Upper lobe of left lung (tissue), 4 donors: Measurements from ENCODE around the gene TMEM184B.

ENCODE experiments used
- CTCF ChIP-seq, 6 experiments: fragments of 450-650 bp in 4 of 6; fragments of 200-600 bp in 2 of 6; sonication (generic) in 2 of 6; IDR thresholded peaks; one replicate each; pipeline ENCODE4 v1.5.1; 2016 to 2019; ENCODE audit warnings: antibody characterized with exemption in 6 of 6
- POLR2A ChIP-seq, 4 donors: fragments of 450-650 bp; IDR thresholded peaks; one replicate each; pipeline ENCODE4 v1.5.1; 2016 to 2017; ENCODE audit warnings: antibody characterized with exemption in 4 of 4, mild to moderate bottlenecking in 2 of 4
- POLR2AphosphoS5 ChIP-seq, 2 donors: sonication (generic); formaldehyde crosslinking; IDR thresholded peaks; one replicate each; pipeline ENCODE4 v1.5.1; 2017; ENCODE audit warnings: antibody characterized with exemption in 2 of 2

GRCh38 chr22:38176170-38176741, 96.6 kb downstream of the TMEM184B start:
- TF ChIP-seq CTCF (IDR thresholded peaks at IDR 0.05) (no peak), POLR2AphosphoS5 (IDR thresholded peaks at IDR 0.05) (peak; percentile 88 to 93), POLR2A (IDR thresholded peaks at IDR 0.05) (peak in 1 of 4 donors; percentile 51)
